Karpas-422 (cell line): ENCODE measurements around the gene CREB1. TPM values are rescaled to one million over a fixed set of nuclear protein-coding genes. Genes with fewer than 3 reads are reported as not detected.

Experiments used
- DNase-seq: peaks from one replicate; pipeline ENCODE4 v3.0.0-alpha.2; 2015
- H2AFZ ChIP-seq: fragments of 200-600 bp; sonication (generic); 2 replicates; pipeline ENCODE4 v1.6.1; 2014; ENCODE audit warnings: antibody characterized with exemption, low read length, mixed read lengths
- H3K27ac ChIP-seq: fragments of 200-600 bp; sonication (generic); 2 replicates; pipeline ENCODE4 v1.5.1; 2014; ENCODE audit warnings: mild to moderate bottlenecking, low read length, moderate library complexity
- H3K27me3 ChIP-seq: fragments of 200-600 bp; sonication (generic); 2 replicates; pipeline ENCODE4 v1.6.1; 2014; ENCODE audit warnings: low read length, mixed read lengths
- H3K36me3 ChIP-seq: fragments of 200-600 bp; sonication (generic); 2 replicates; pipeline ENCODE4 v1.6.1; 2014; ENCODE audit warnings: low read length, mixed read lengths; ENCODE audit not compliant: insufficient read depth
- H3K4me1 ChIP-seq: fragments of 200-600 bp; sonication (generic); 2 replicates; pipeline ENCODE4 v1.6.1; 2014; ENCODE audit warnings: mild to moderate bottlenecking, low read length, mixed read lengths
- H3K4me2 ChIP-seq: fragments of 200-600 bp; sonication (generic); 2 replicates; pipeline ENCODE4 v1.6.1; 2014; ENCODE audit warnings: low read length, low read depth, mild to moderate bottlenecking; ENCODE audit not compliant: poor library complexity, severe bottlenecking
- H3K4me3 ChIP-seq: fragments of 200-600 bp; sonication (generic); 2 replicates; pipeline ENCODE4 v1.5.1; 2014; ENCODE audit warnings: mild to moderate bottlenecking, antibody characterized with exemption, low read length, mixed read lengths
- H3K79me2 ChIP-seq: fragments of 200-600 bp; sonication (generic); 2 replicates; pipeline ENCODE4 v1.6.1; 2014; ENCODE audit warnings: mild to moderate bottlenecking, low read length, mixed read lengths
- H3K9ac ChIP-seq: fragments of 200-600 bp; sonication (generic); 2 replicates; pipeline ENCODE4 v1.6.0; 2014; ENCODE audit warnings: low read length
- H3K9me2 ChIP-seq: fragments of 200-600 bp; sonication (generic), shearing (Covaris generic); replicated peaks from 2 replicates; pipeline ENCODE4 v1.6.0; 2014; ENCODE audit warnings: mild to moderate bottlenecking, low read length, moderate library complexity; ENCODE audit not compliant: insufficient read depth
- H3K9me3 ChIP-seq: fragments of 300-700, 200-600 bp; sonication (generic); 2 replicates; pipeline ENCODE4 v1.6.1; 2014; ENCODE audit warnings: low read length, mixed read lengths
- H4K20me1 ChIP-seq: fragments of 200-600 bp; sonication (generic); 2 replicates; pipeline ENCODE4 v1.6.1; 2014; ENCODE audit warnings: mild to moderate bottlenecking, antibody characterized with exemption, low read length, low read depth; ENCODE audit not compliant: insufficient read depth
- total RNA-seq: library from RNA; depleted of rRNA; stranded (reverse); fragments of >200 nt; shearing (Covaris generic); gene quantifications from 2 replicates; pipeline ENCODE4 v1.2.3, GENCODE V29; 2014; ENCODE audit warnings: low replicate concordance

CREB1 gene
- total RNA-seq, 1 experiment from 2014 or later: 74.6 TPM

DNA sequence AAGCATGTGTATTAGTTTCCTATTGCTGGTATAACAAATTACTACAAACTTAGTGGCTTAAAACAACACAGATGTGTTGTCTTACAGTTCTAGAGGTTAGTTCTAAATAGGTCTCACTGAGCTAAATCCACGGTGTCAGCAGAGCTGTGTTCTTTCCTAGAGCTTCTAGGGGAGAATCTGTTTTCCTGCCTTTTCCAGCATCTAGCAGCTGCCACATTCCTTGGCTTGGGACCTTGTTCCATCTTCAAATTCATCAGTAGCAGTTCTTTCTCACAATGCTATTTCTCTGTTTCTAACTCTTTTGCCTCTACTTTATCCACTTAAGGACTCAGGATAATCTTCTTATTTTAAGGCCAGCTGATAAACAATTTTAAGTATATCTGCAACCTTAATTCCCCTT is 32.2 kb upstream of the CREB1 start:
- Histone ChIP-seq H3K4me1 (peaks cover 2% of the 10 kb centered on the region), H3K9me3 (no peaks in the 10 kb centered on the region), H2AFZ (no peak overlapping the region)

DNA sequence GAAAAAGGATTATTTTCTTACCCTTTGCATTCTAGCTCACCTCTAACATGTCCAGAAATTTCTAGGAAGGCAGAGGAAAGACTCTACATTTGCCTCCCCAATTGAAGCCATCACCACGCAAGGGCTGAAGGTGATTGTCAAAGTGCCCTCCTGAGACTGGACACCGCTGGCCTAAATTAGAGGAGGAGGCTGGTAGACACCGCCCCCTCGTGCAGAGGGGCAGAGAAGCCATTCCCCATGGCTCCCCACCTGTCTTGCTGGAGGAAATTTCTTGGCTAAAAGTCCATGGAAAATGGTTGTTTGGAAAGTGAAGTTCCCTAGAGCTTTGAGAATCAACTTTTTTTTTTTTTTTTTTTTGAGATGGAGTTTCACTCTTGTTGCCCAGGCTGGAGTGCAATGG is 31.3 kb upstream of the CREB1 start:
- no peak overlapping the region for H3K27ac ChIP-seq
- H3K9me3 ChIP-seq: no peaks in the 10 kb centered on the region
- no peak for DNase-seq
- H3K4me1 ChIP-seq: peaks cover 10% of the 10 kb centered on the region
- H3K79me2 ChIP-seq: no peaks in the 10 kb centered on the region
- no peak overlapping the region for H3K4me3 ChIP-seq
- H2AFZ ChIP-seq: no peak overlapping the region
- no peaks in the 10 kb centered on the region for H3K27me3 ChIP-seq
- no peak overlapping the region for H3K4me2 ChIP-seq
- no peak overlapping the region for H3K9ac ChIP-seq
- no peaks in the 10 kb centered on the region for H3K36me3 ChIP-seq
- H3K9me2 ChIP-seq: no peaks in the 10 kb centered on the region
- no peaks in the 10 kb centered on the region for H4K20me1 ChIP-seq

More for the DNA sequence above, 32.2 kb upstream of the CREB1 start:
- Histone ChIP-seq H3K27ac (no peak overlapping the region), H3K9ac (no peak overlapping the region), H4K20me1 (no peaks in the 10 kb centered on the region), H3K27me3 (no peaks in the 10 kb centered on the region), H3K79me2 (no peaks in the 10 kb centered on the region), H3K4me2 (no peak overlapping the region), H3K4me3 (no peak overlapping the region), H3K9me2 (no peaks in the 10 kb centered on the region), H3K36me3 (no peaks in the 10 kb centered on the region)
- no peak for DNase-seq

GRCh38 chr2:207499114-207499513 is 30.6 kb upstream of the CREB1 start:
- Histone ChIP-seq H3K4me2 (no peak overlapping the region), H3K27ac (no peak overlapping the region), H3K9ac (no peak overlapping the region), H3K36me3 (no peaks in the 10 kb centered on the region), H3K4me3 (no peak overlapping the region), H2AFZ (no peak overlapping the region), H4K20me1 (no peaks in the 10 kb centered on the region), H3K27me3 (no peaks in the 10 kb centered on the region), H3K9me3 (no peaks in the 10 kb centered on the region), H3K79me2 (no peaks in the 10 kb centered on the region), H3K4me1 (peaks cover 11% of the 10 kb centered on the region), H3K9me2 (no peaks in the 10 kb centered on the region)
- no peak for DNase-seq

GRCh38 chr2:207501802-207502576 is 27.8 kb upstream of the CREB1 start:
- H2AFZ ChIP-seq: no peak overlapping the region
- no peaks in the 10 kb centered on the region for H3K9me2 ChIP-seq
- no peak for DNase-seq
- no peaks in the 10 kb centered on the region for H3K9me3 ChIP-seq
- H3K27ac ChIP-seq: no peak overlapping the region
- H3K36me3 ChIP-seq: no peaks in the 10 kb centered on the region
- no peaks in the 10 kb centered on the region for H3K27me3 ChIP-seq
- no peaks in the 10 kb centered on the region for H4K20me1 ChIP-seq
- no peak overlapping the region for H3K4me2 ChIP-seq
- H3K4me1 ChIP-seq: peaks cover 11% of the 10 kb centered on the region
- H3K9ac ChIP-seq: no peak overlapping the region
- no peaks in the 10 kb centered on the region for H3K79me2 ChIP-seq
- H3K4me3 ChIP-seq: no peak overlapping the region

DNA sequence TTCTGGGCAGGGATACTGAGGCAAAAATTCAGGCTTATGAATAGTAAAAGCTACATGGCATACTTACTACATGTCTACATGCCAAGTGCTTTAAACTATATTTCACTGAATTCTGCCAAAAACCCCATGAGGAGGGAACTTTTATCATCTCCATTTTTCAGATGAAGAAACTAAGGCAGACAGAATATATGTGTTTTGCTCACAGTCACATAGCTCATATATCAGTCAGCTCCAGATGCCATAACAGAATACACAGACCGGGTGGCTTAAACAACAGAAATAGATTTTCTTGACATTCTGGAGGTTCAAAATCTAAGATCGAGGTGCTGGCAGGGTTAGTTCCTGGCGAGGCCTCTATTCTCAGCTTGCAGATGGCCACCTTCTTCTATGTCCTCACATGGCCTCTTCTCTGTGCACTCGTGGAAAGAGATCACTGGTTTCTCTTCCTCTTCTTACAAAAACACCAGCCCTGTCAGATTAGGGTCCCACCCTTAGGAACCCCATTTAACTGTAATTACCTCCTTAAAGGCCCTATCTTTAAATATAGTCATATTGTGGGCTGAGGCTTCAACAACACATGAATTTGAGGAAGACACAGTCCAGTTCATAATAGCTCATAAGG is 27.1 kb upstream of the CREB1 start:
- H3K4me3 ChIP-seq: no peak overlapping the region
- no peak overlapping the region for H3K27ac ChIP-seq
- peak; percentile 63 for DNase-seq
- H3K4me1 ChIP-seq: peaks cover 11% of the 10 kb centered on the region
- no peaks in the 10 kb centered on the region for H3K27me3 ChIP-seq
- H3K9me3 ChIP-seq: no peaks in the 10 kb centered on the region
- no peaks in the 10 kb centered on the region for H3K79me2 ChIP-seq
- H2AFZ ChIP-seq: no peak overlapping the region
- H3K9me2 ChIP-seq: no peaks in the 10 kb centered on the region
- H3K4me2 ChIP-seq: no peak overlapping the region
- H4K20me1 ChIP-seq: no peaks in the 10 kb centered on the region
- no peaks in the 10 kb centered on the region for H3K36me3 ChIP-seq
- no peak overlapping the region for H3K9ac ChIP-seq

GRCh38 chr2:207503234-207503633 is 26.5 kb upstream of the CREB1 start:
- Histone ChIP-seq H3K9ac (no peak overlapping the region), H3K4me3 (no peak overlapping the region), H3K4me1 (peaks cover 11% of the 10 kb centered on the region)

DNA sequence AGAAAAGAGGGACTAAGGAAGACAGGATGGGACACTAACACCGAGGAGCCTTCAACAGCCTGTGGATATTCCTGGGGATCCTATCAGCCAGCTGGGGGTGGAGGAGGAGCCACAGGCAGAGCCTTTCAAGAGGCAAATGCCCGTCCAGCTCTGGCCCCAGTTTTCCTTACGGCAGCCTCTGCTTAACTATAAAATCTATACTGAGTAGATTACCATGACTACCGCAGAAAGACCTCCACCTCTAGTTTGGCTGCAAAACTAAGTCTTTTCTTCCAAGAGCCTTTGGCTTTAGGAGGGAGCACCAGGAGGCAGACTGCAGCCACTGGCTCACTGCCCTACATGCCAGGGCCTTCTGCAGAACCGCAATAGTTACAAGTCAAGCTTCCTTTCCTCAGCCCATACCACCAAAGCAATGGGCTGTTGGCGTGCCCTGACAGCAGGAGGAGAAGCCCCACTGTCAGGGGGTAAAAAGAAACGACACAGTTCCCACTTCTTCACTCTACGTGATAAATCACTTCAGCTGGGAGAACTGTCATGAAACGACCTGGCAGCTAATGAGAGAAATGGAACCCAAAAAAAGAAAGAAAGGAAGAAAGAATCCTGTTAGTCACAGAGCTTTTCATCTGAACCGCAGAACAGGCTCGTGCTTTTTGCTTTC is 25.1 kb upstream of the CREB1 start:
- Histone ChIP-seq H3K4me2 (no peak overlapping the region), H2AFZ (no peak overlapping the region), H3K9ac (no peak overlapping the region), H3K27me3 (no peaks in the 10 kb centered on the region), H4K20me1 (no peaks in the 10 kb centered on the region), H3K9me3 (no peaks in the 10 kb centered on the region), H3K36me3 (no peaks in the 10 kb centered on the region), H3K4me1 (peaks cover 11% of the 10 kb centered on the region), H3K4me3 (no peak overlapping the region), H3K27ac (no peak overlapping the region), H3K79me2 (no peaks in the 10 kb centered on the region), H3K9me2 (no peaks in the 10 kb centered on the region)
- DNase-seq: no peak

More at GRCh38 chr2:207503234-207503633, 26.5 kb upstream of the CREB1 start:
- H3K36me3 ChIP-seq: no peaks in the 10 kb centered on the region
- H3K9me3 ChIP-seq: no peaks in the 10 kb centered on the region
- no peak overlapping the region for H3K4me2 ChIP-seq
- DNase-seq: no peak
- H3K79me2 ChIP-seq: no peaks in the 10 kb centered on the region
- no peak overlapping the region for H2AFZ ChIP-seq
- no peaks in the 10 kb centered on the region for H4K20me1 ChIP-seq
- H3K27ac ChIP-seq: no peak overlapping the region
- H3K9me2 ChIP-seq: no peaks in the 10 kb centered on the region
- no peaks in the 10 kb centered on the region for H3K27me3 ChIP-seq

DNA sequence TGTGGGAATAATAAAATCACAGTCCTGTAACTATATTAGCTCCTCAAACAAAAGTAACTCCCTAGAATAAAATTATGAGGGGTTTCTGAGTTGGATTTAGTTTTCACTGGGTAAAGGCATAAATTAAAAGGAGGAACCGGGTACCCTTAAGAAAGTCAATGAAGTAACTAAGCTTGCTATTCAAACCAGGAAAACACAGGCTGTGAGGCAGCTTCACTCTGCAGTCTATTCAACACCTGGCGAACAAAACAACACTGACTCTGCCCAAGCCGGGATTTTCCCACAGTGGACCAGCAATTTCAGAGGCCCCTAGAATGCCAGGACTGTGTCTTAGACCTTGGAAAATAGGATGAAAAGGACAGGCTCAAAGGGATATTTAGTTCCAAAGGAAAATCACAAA is 24.6 kb upstream of the CREB1 start:
- Histone ChIP-seq H3K4me2 (no peak overlapping the region), H3K4me1 (peaks cover 11% of the 10 kb centered on the region)

More for the DNA sequence above, 24.6 kb upstream of the CREB1 start:
- Histone ChIP-seq H4K20me1 (no peaks in the 10 kb centered on the region), H3K79me2 (no peaks in the 10 kb centered on the region), H3K36me3 (no peaks in the 10 kb centered on the region), H3K27me3 (no peaks in the 10 kb centered on the region), H3K9ac (no peak overlapping the region), H3K27ac (no peak overlapping the region), H3K9me3 (no peaks in the 10 kb centered on the region), H3K4me3 (no peak overlapping the region), H2AFZ (no peak overlapping the region), H3K9me2 (no peaks in the 10 kb centered on the region)
- DNase-seq: no peak
